ENCODE results near the gene KNCN.

Gene KNCN

DNA sequence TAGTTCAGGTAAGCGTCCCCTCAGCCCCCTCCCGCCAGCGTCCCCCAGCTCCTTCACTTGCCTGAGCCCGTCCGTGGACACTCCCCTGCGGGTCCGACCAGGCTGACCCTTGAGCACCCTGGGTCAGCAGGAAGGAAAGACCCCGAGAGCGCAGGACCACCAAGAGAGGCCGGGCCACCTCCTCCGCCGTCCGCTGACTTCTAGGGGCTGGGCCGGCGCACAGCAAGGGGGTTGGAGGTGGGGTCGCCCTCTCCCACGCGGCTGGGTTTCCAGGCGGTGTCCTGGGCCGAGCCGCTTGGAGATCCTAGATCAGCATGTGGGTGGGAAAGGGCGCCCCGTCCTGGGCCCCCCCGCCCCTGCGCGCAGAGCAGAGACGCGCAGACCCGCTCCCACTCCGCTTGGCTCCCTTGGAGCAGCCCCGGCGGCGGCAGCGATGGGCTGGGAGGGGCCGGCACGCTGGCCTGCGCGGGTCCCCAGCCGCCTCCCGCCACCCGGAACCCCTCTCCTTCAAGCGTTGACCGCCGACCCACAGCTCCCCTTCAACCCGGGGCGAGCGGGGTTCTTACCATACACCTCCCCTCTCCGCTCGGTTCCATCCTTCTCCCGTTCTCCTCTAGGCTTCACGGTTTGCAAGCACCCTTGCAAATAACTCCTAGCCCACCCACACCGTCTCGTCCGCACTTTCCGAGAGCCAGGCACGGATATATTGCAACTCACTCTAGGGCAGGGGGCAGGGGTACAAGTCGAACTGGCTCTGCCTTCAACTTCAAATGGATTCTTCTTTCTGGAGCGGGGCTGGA is 7.5 kb downstream of the KNCN start:
- no peak for FAIRE-seq

DNA sequence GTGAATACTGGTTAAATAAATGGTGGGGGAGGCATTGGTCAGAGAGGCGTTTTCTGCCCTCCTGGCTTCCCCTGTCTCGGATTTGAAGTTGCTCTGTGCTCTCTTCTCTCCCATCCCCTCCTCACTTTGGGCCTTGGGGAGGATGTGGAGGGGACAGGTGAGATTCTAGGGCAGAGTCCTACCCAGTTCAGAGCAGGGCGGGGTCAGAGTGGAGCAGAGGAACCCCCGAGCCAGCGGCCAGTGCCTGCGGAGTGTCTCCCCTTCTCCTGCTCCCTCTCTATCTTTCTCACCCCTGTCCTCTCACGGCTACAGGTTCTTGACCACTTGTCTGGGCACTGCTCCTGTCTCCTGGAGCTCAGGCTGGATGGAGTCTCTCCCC is 8.1 kb downstream of the KNCN start:
- FAIRE-seq: no peak

DNA sequence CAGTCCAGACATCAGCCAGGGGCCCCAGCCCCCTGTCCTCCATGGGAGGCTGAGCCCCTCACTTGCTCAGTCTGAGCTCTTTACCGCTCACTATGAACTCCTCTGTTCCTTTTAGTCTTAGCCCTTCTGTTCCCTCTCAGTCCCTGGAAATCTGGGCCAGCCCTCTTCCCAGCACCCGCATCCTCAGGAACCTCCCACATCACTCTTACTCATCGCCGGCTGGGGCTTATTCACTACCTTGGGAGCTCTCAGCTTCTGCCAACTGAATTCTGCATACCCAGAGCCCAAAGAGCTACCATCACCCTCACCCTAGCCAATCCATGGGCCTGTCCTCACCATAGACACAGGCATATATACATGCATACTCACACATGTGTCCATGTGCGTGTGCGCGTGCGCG is 11.5 kb downstream of the KNCN start:
- FAIRE-seq: no peak

DNA sequence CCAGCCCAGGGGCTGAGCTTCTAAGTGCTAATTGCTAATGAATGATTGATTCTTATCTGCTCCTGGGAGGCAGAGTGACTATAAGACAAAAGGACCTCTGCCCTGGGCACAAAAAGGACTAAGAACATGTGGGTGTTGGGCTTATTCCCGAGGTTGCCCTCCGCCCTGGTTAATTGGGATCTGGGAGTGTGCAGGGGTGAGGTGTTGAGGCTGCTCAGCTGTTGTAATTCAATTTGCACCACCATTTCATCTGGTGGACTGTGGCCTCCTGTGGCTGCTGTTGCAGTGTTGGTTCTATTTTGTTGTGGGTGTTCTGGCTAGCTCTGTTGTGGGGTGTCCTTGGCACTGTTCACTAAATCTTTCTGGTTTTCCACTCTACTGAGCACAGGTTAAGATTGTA is 13.3 kb downstream of the KNCN start:
- FAIRE-seq: no peak

DNA sequence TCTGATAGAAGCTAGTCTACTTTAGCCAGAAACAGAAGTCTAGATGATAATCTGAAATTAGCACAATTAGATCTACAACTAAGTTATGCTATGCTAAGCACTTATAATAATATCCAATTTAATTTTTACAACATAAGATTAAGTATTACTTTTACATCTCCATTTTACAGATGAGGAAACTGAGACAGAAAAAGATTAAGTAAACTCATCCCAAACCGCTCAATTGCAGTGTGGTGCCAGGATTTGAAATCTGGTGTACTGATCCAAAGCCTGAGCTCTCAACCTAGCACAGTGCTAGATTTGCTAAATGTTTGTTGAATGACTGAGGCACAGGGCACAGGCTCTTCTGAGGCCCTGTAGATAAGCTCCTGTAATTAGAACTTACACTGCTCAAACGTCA is 13.8 kb downstream of the KNCN start:
- no peak for FAIRE-seq

DNA sequence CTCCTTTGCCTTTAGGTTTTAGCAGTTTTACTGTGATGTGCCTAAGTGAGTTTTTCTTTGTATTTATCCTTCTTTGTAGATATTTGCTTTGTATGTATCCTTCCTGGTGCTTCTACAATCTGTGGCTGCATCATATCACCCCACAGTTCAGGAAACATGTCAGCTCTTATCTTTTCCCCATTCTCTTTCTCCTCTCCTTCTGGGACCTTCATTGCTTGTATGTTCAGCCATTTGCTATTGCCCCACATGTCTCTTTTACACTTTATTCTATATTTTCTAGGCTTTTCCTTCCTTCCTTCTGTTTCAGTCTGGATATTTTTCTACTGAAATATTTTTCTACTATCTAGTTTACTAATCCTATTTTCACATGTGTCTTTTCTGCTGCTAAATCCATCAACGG is 14.9 kb downstream of the KNCN start:
- FAIRE-seq: no peak

DNA sequence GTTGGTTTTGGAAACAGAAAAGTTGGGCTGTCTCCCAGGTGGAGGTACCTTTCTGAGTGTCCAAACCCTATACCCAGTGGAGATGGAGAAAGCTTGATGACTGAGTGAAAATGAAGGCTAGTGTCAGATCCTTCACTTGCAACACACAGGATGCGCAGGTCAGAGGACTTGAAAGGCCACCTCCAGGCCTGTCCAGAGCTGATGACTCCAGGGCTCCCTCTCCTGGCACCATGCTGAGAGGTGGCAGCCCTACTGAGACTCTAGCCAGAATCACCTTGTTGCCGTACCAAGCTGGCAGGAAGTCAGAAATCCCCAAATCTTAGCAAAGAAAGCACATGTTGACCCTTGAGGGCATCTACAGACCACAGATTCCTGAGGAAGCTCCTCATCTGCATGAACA is 16.4 kb downstream of the KNCN start:
- FAIRE-seq: no peak

DNA sequence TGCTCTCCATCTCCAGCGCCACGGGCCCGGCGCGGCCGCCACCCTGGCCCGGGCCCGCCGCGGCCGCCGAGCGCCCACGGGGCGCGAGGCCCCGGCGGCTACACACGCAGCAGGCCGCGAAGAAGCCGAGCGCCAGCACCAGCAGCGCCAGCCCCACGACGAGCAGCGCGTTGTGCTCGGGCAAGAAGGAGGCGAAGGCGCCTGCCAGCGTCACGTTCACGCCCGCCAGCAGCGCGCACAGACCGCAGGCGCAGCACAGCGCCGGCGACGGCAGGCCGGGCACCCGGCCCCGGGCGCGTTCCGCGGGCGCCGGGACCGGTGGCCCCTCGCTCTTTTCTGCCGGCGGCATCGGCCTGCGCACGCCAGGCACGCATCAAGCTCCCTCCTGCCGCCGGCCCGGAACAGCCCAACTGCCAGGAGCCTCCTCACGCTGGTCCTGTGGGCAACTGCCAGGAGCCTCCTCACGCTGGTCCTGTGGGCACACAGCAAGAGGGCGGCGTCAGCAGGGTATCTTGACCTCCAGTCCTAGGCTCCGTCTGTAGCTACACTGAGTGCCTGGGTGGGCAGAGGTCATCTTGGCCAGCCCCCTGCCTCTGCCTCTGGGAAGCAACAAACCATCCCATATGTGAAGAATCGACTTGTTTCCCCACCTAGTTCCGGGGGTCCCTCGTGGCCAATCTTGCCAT is 18.1 kb downstream of the KNCN start:
- no peak for FAIRE-seq

DNA sequence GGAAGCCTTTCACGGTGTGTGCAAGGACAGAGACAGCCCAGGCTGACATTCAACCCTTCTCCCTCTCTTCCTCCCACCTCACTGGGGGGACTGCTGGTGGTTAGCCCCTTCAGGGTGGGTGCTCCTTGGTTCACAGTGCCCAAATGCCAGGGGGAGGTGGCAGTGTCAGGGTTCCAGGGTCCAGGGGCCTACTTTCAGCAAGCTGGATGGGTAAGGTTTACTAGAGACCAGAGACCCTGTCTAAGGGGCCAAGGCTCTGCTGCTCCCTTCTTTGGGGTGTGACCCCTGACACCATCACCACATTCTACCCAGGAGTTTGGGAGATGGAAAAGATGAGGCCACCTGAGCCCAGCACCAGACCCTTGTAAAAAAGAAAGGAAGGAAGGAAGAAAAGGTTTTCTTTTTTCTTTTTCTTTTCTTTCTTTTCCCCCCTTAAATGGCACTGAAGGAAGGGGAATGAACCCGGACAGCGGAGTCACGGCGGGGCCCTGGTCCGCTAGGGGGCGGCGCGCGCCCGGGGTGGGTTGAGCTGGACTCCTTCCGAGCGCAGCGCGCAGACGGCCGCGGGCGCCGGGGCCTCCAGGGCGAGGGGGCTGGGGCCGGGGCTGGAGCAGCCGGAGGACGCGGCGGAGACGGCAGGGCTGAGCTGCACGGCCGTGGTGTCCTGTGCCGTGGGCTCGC is 18.8 kb downstream of the KNCN start:
- FAIRE-seq: no peak

DNA sequence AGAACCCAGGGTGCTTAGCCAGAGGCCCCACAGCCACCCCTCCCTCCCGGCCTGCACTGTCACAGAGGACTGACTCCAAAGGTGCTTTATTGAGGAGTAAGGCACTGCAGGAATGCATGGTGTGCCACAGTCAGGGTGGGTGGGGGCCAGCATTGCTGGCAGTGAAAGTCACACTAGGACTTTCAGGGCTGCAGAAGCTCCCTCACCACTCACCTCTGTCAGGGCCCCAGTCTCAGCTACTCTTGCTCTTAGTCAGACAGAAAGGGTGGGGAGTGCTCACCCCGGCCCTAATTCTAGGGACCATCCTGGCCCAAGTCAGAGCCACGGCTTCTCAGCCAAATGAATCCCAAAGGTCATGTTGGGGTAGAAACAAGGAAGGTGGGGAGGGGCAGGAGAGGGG is 19.4 kb downstream of the KNCN start:
- FAIRE-seq: no peak

DNA sequence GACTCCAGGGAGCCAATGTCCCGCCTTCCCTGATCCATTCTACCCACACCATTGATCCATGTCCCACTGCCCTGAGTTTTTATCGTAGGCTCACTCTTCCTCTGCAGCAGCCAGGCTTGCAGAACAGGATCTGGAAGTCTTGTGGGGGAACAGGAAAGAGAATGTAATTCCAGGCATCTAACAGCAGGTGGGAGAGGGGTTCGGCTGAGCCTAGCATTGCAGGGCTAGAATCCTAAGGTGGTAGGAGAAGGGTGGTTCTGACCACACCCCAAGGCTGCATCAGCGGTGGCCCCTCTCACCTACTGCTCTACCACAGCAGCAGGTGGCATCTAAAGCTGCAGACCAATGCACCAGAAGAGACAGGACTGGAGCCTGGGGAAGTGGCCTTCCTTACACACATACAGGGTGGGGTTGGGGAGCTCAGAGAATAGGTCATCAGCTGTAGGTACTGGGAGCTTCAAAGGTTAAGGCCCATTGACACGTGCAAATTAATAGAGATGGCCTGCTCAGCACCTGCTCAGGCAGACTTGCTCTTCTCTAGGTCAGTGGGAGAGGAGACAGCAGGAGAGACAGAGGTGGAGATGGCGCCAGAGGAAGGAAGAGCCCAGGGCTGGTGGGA is 20.5 kb downstream of the KNCN start:
- FAIRE-seq: no peak

DNA sequence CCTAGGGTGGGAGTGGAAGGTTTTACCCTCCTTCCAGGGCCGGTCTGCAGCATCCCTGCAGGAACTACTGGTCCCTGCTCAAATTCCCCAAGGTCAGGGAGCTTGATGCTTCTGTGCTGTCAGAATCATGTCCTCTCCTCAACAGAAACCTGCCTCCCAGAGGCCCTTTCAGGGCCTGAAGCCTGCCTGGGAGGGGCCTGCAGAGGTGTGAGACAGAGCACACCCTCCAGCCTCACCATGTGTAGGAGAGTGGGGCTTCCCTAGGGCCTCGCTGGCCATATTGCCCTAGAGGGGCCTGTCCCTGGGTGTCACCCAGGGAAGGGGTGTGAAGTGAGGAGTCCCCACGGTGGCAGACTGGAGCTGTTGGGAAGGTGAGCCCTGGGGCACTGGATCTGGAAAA is 21.1 kb downstream of the KNCN start:
- no peak for FAIRE-seq

DNA sequence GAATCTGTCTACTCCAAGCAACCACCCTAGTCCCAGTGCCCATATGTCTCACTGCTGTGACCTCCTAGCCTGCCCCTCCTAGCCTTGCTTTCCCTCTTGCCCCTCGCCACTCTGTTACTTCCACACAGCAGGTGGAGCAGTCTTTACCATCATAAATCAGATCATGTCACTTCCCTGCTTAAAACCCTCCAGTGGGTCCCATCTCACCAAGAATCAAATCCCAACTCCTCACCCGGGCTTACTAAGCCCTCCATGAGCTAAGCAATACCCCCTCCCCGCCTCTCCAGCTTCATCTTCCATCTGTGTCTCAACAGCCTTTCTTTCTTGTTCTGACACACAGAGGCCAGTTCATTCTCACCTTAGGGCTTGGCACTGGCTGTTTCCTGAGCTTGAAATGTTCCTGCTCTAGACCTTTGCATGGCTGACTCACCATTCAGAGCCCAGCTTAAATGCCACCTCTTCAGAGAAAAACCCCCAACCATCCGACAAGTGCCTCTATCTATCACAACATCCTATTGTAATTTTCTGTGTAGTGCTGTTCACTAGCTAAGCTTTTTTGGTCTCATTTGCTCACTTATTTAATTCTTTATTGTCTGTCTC is 22.3 kb downstream of the KNCN start:
- no peak for FAIRE-seq

DNA sequence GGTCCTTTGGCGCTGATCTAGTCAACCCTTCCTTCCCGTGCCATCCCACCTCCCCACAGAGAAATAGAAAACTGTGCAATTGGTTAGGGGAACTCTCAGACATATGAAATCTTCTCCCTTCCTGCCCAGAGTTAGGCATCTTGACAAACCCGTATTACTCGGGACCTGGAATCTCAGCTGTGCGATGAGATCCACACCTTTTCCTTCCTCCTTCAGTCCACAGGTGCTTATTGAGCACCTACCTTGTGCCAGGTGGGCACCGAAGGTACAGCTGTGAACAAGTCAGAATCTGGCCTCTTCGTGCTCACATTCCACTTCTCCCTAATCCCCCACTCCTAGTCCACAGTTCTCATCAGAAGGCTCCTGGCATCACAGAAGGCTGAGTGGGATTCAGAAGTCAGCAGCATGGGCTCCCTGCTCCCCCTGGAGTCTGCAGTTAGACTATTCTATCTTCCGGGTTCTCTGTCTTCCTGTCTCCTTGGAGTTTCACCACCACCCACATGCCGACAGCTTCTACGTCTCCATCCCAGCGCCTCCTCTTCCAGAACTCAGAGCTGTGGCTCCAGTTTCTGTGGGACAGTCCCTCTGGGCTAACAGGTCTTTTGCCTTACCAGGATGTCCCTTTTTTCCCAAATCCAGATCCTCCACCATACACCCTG is 23.0 kb downstream of the KNCN start:
- FAIRE-seq: no peak

DNA sequence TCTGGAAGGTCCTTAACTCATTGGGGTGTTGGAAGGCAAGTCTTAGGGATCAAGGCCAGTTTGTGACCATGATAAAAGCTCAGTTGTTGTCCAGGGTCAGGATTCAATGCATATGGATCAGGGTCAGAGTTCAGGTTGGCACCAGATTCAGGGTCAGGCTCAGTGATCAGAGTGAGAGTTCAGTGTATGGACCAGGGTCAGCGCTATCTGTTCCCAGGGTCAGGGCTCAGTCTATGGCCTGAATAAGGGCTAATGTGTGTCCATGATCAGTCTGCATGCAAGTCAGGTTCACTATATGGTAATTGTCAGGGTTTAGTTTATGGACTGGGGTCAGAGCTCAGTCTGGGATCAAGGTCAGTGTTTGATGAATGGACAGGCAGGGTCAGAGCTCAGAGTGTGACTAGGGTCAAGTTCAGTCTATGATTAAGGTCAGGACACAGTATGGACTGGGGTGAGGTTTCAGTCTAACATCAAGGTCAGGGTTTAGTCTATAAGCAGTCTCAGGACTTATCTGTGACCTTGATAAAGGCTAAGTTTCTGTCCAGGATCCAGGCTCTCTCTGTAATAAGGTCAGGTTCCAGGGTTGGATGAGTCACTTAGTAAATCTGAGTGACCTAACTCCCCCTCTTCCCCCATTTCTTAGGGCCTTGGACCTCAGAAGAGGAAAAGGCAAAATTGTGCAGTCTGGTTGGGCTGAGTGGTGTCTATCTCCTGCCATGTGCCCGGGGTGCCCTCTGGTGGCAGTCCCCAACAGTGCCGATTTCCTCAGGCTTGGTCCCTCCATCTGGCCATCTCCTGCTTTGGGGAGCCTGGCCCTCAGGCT is 23.8 kb downstream of the KNCN start:
- no peak for FAIRE-seq

DNA sequence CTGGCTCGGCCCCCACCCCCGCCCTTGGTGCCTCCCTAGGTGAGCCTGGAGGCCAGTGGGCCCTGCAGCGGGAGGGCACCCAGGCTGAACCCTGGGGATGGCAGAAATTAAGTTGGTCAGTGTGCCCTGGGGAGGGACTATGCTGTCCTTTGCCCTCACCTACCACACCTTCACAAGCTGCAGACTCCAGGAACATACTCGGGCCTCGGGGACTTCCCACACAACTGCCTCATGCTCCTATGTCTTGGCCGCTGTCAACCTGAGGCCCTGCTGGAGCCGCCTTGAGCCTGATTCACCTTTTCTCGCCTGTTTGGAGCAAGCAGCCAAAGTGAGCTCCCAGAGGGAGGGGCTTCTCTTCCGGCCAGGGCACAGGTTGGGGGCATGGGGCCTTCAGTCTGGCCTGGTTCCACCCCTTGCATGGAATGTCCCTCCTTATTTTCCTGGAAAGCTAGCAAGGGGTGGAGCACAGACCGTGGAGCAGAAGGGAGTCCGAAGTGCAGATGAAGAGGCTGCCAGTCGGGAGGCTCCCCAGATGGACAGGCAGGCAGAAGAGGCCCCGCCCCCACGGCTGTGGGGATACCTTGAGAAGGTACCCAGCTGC is 24.7 kb downstream of the KNCN start:
- no peak for FAIRE-seq

DNA sequence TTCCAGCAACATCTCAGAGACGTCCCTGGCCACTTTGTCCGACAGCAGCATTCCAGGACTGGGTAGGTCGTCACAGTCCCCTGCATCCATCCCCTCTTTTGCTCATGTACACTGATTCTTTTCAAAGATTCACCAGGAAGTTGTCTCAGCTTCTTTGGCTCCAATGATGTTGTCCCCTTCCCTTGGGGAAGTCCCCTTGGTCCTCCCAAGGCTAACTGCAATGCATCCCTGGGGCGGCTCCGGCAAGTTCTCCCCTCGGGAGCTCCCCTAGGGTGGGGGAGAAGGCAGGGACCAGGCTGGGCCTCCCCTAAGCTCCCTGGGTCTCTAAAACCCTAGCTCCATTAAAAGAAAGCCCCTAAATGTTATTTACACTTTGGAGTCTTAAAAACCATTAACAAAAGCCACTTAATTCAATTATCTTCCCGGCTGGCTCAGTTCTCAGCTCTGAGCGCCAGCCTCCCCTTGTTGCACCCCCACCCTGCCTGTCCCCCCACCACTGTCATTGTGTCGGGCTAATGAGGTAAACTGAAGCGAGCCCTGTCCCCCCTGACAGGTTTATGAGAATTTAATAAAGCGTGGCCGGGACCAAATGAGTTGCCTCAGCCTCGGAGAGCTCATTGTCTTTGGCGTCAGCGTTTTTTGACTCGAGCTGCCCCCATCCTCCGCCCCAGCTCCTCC is 25.3 kb downstream of the KNCN start:
- FAIRE-seq: no peak

DNA sequence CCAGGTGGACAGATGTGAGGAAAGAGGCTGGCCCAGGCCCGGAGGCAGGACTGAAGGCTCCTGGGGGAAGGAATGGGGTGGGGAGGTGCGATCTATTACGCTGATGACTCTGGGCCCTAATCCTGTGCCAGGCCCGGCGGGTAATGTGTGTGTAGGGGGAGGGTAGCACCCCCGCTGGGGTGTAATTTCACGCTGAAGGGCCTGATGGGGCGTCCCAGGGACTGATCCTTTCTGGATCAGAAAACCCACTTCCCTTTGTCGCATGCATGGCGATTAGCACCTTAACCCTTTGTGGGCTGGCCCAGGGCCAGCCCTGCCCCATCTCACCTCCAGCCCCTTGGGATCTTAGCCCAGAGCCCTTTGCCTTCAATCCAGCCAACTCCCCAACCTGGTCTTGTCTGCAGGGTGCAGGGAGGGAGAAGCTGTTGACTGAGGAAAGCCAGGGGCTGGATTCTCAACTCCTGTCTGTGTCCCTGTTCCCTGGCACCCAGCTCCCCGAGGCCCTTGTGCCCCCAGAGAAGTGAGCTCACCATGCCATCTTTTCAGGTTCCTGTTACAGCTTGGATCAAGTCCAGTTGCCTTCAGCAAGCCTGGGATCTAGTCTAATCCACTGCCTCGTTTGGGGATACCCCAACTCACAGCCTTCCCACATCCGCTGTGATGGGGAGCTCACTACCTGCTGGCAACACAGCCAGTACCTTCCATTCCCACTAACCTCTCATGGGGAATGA is 26.0 kb downstream of the KNCN start:
- no peak for FAIRE-seq

DNA sequence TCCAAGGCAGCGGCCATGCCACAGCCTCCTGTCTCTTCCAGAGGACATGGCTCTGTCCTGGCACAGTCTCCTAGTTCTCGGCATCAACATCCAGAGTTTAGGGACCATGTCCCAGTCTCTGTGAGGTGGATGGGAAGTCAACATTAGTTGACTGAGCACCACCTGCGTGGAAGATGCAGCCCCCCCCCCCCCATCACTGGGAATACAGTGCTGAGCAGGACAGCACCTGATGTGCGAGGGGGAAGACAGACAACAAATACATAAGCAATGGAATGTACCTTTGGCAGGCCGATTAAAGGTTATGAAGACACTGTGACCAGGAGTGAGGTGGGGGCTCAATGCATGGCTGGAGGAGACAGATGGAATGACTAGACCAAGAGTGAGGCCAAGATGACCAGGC is 26.6 kb downstream of the KNCN start:
- FAIRE-seq: no peak
